ENCODE data around the gene CAMK2D. TPM values are rescaled to one million over a fixed set of nuclear protein-coding genes. Genes with fewer than 3 reads are reported as not detected.
"Not testable (repeated sequence)": the region's sequence is repeated elsewhere in the genome, so short reads cannot be mapped to it uniquely, and the experiment has no call there.

Gene CAMK2D
- total and polyA plus RNA-seq, 2 donors = 23.0 to 27.9 TPM

GRCh38 chr4:113732967-113733527, 28.5 kb downstream of the CAMK2D start:
- Histone ChIP-seq H3K4me1 (ENCODE audit: control insufficient read depth in 2 of 2, insufficient read depth in 2 of 2, low read length in 2 of 2) (no peaks in the 10 kb centered on the region), H3K27ac (ENCODE audit: low read depth in 1 of 2, low read length in 1 of 2) (no peak overlapping the region), H3K9me3 (ENCODE audit: control insufficient read depth in 2 of 2, insufficient read depth in 1 of 2, low read length in 1 of 2) (no peaks in the 10 kb centered on the region), H3K4me3 (ENCODE audit: low read length in 2 of 2) (no peak overlapping the region), H3K36me3 (ENCODE audit: control insufficient read depth in 2 of 2, insufficient read depth in 2 of 2, low read length in 1 of 2) (no peaks in the 10 kb centered on the region), H3K27me3 (ENCODE audit: control insufficient read depth in 2 of 2, insufficient read depth in 1 of 2, low read length in 1 of 2) (no peaks in the 10 kb centered on the region)
- DNase-seq (ENCODE audit: low read depth in 6 of 9, low spot score in 9 of 9) = no peak
- WGBS = 97% methylated on average over 1 of the region's 1 CpG

GRCh38 chr4:113730467-113731216, 30.9 kb downstream of the CAMK2D start:
- Histone ChIP-seq H3K4me1 (ENCODE audit: control insufficient read depth in 2 of 2, insufficient read depth in 2 of 2, low read length in 2 of 2) (no peaks in the 10 kb centered on the region), H3K27me3 (ENCODE audit: control insufficient read depth in 2 of 2, insufficient read depth in 1 of 2, low read length in 1 of 2) (no peaks in the 10 kb centered on the region), H3K4me3 (ENCODE audit: low read length in 2 of 2) (no peak overlapping the region), H3K9me3 (ENCODE audit: control insufficient read depth in 2 of 2, insufficient read depth in 1 of 2, low read length in 1 of 2) (no peaks in the 10 kb centered on the region), H3K36me3 (ENCODE audit: control insufficient read depth in 2 of 2, insufficient read depth in 2 of 2, low read length in 1 of 2) (no peaks in the 10 kb centered on the region), H3K27ac (ENCODE audit: low read depth in 1 of 2, low read length in 1 of 2) (no peak overlapping the region)
- 98% methylated on average over 2 of the region's 2 CpGs for WGBS
- no peak for DNase-seq (ENCODE audit: low read depth in 6 of 9, low spot score in 9 of 9)

GRCh38 chr4:113727802-113728201, 33.7 kb downstream of the CAMK2D start:
- H3K4me3 ChIP-seq (ENCODE audit: low read length in 2 of 2) = no peak overlapping the region
- H3K4me1 ChIP-seq (ENCODE audit: control insufficient read depth in 2 of 2, insufficient read depth in 2 of 2, low read length in 2 of 2) = no peaks in the 10 kb centered on the region
- no peak overlapping the region for H3K27ac ChIP-seq (ENCODE audit: low read depth in 1 of 2, low read length in 1 of 2)
- no peaks in the 10 kb centered on the region for H3K27me3 ChIP-seq (ENCODE audit: control insufficient read depth in 2 of 2, insufficient read depth in 1 of 2, low read length in 1 of 2)
- WGBS = 93% methylated on average over 1 of the region's 1 CpG
- DNase-seq (ENCODE audit: low read depth in 6 of 9, low spot score in 9 of 9) = no peak
- H3K36me3 ChIP-seq (ENCODE audit: control insufficient read depth in 2 of 2, insufficient read depth in 2 of 2, low read length in 1 of 2) = no peaks in the 10 kb centered on the region
- H3K9me3 ChIP-seq (ENCODE audit: control insufficient read depth in 2 of 2, insufficient read depth in 1 of 2, low read length in 1 of 2) = no peaks in the 10 kb centered on the region

GRCh38 chr4:113725963-113726362, 35.6 kb downstream of the CAMK2D start:
- WGBS = 92% methylated on average over 1 of the region's 1 CpG
- no peak overlapping the region for H3K4me3 ChIP-seq (ENCODE audit: low read length in 2 of 2)
- no peaks in the 10 kb centered on the region for H3K36me3 ChIP-seq (ENCODE audit: control insufficient read depth in 2 of 2, insufficient read depth in 2 of 2, low read length in 1 of 2)
- H3K27me3 ChIP-seq (ENCODE audit: control insufficient read depth in 2 of 2, insufficient read depth in 1 of 2, low read length in 1 of 2) = no peaks in the 10 kb centered on the region
- no peak for DNase-seq (ENCODE audit: low read depth in 6 of 9, low spot score in 9 of 9)
- no peaks in the 10 kb centered on the region for H3K4me1 ChIP-seq (ENCODE audit: control insufficient read depth in 2 of 2, insufficient read depth in 2 of 2, low read length in 2 of 2)
- H3K9me3 ChIP-seq (ENCODE audit: control insufficient read depth in 2 of 2, insufficient read depth in 1 of 2, low read length in 1 of 2) = no peaks in the 10 kb centered on the region
- no peak overlapping the region for H3K27ac ChIP-seq (ENCODE audit: low read depth in 1 of 2, low read length in 1 of 2)

- DNase-seq (ENCODE audit: low read depth in 6 of 9, low spot score in 9 of 9) = no peak
- WGBS = 91% methylated on average over 1 of the region's 1 CpG
- H3K4me1 ChIP-seq (ENCODE audit: control insufficient read depth in 2 of 2, insufficient read depth in 2 of 2, low read length in 2 of 2) = no peaks in the 10 kb centered on the region
- no peak overlapping the region for H3K4me3 ChIP-seq (ENCODE audit: low read length in 2 of 2)
- no peak overlapping the region for H3K27ac ChIP-seq (ENCODE audit: low read depth in 1 of 2, low read length in 1 of 2)
- no peaks in the 10 kb centered on the region for H3K9me3 ChIP-seq (ENCODE audit: control insufficient read depth in 2 of 2, insufficient read depth in 1 of 2, low read length in 1 of 2)
- no peaks in the 10 kb centered on the region for H3K27me3 ChIP-seq (ENCODE audit: control insufficient read depth in 2 of 2, insufficient read depth in 1 of 2, low read length in 1 of 2)
- H3K36me3 ChIP-seq (ENCODE audit: control insufficient read depth in 2 of 2, insufficient read depth in 2 of 2, low read length in 1 of 2) = no peaks in the 10 kb centered on the region
These were observed 43.3 kb downstream of the CAMK2D start for GRCh38 chr4:113718252-113718651.

- H3K27me3 ChIP-seq (ENCODE audit: control insufficient read depth in 2 of 2, insufficient read depth in 1 of 2, low read length in 1 of 2) = no peaks in the 10 kb centered on the region
- H3K9me3 ChIP-seq (ENCODE audit: control insufficient read depth in 2 of 2, insufficient read depth in 1 of 2, low read length in 1 of 2) = no peaks in the 10 kb centered on the region
- no peak overlapping the region for H3K4me3 ChIP-seq (ENCODE audit: low read length in 2 of 2)
- no peak for DNase-seq (ENCODE audit: low read depth in 6 of 9, low spot score in 9 of 9)
- WGBS = 99% methylated on average over 1 of the region's 1 CpG
- no peaks in the 10 kb centered on the region for H3K4me1 ChIP-seq (ENCODE audit: control insufficient read depth in 2 of 2, insufficient read depth in 2 of 2, low read length in 2 of 2)
- H3K36me3 ChIP-seq (ENCODE audit: control insufficient read depth in 2 of 2, insufficient read depth in 2 of 2, low read length in 1 of 2) = no peaks in the 10 kb centered on the region
- no peak overlapping the region for H3K27ac ChIP-seq (ENCODE audit: low read depth in 1 of 2, low read length in 1 of 2)
These were observed 49.5 kb downstream of the CAMK2D start for GRCh38 chr4:113711883-113712662.

GRCh38 chr4:113708250-113708649, 53.3 kb downstream of the CAMK2D start:
- Histone ChIP-seq H3K27me3 (ENCODE audit: control insufficient read depth in 2 of 2, insufficient read depth in 1 of 2, low read length in 1 of 2) (no peaks in the 10 kb centered on the region), H3K4me3 (ENCODE audit: low read length in 2 of 2) (no peak overlapping the region), H3K4me1 (ENCODE audit: control insufficient read depth in 2 of 2, insufficient read depth in 2 of 2, low read length in 2 of 2) (no peaks in the 10 kb centered on the region), H3K36me3 (ENCODE audit: control insufficient read depth in 2 of 2, insufficient read depth in 2 of 2, low read length in 1 of 2) (no peaks in the 10 kb centered on the region), H3K27ac (ENCODE audit: low read depth in 1 of 2, low read length in 1 of 2) (no peak overlapping the region), H3K9me3 (ENCODE audit: control insufficient read depth in 2 of 2, insufficient read depth in 1 of 2, low read length in 1 of 2) (no peaks in the 10 kb centered on the region)
- DNase-seq (ENCODE audit: low read depth in 6 of 9, low spot score in 9 of 9) = no peak
- 71% methylated on average over 1 of the region's 1 CpG for WGBS

- DNase-seq (ENCODE audit: low read depth in 6 of 9, low spot score in 9 of 9) = no peak
- WGBS = 97% methylated on average over 2 of the region's 2 CpGs
These were observed 54.5 kb downstream of the CAMK2D start for GRCh38 chr4:113707048-113707447.

GRCh38 chr4:113705097-113705496, 56.4 kb downstream of the CAMK2D start:
- H3K4me3 ChIP-seq (ENCODE audit: low read length in 2 of 2); H3K36me3 ChIP-seq (ENCODE audit: control insufficient read depth in 2 of 2, insufficient read depth in 2 of 2, low read length in 1 of 2); H3K4me1 ChIP-seq (ENCODE audit: control insufficient read depth in 2 of 2, insufficient read depth in 2 of 2, low read length in 2 of 2); DNase-seq (ENCODE audit: low read depth in 6 of 9, low spot score in 9 of 9); H3K9me3 ChIP-seq (ENCODE audit: control insufficient read depth in 2 of 2, insufficient read depth in 1 of 2, low read length in 1 of 2); H3K27me3 ChIP-seq (ENCODE audit: control insufficient read depth in 2 of 2, insufficient read depth in 1 of 2, low read length in 1 of 2); H3K27ac ChIP-seq (ENCODE audit: low read depth in 1 of 2, low read length in 1 of 2): not testable (repeated sequence)
- 96% methylated on average over 6 of the region's 6 CpGs for WGBS

More at GRCh38 chr4:113707048-113707447, 54.5 kb downstream of the CAMK2D start:
- Histone ChIP-seq H3K4me1 (ENCODE audit: control insufficient read depth in 2 of 2, insufficient read depth in 2 of 2, low read length in 2 of 2) (no peaks in the 10 kb centered on the region), H3K9me3 (ENCODE audit: control insufficient read depth in 2 of 2, insufficient read depth in 1 of 2, low read length in 1 of 2) (no peaks in the 10 kb centered on the region), H3K36me3 (ENCODE audit: control insufficient read depth in 2 of 2, insufficient read depth in 2 of 2, low read length in 1 of 2) (no peaks in the 10 kb centered on the region), H3K27me3 (ENCODE audit: control insufficient read depth in 2 of 2, insufficient read depth in 1 of 2, low read length in 1 of 2) (no peaks in the 10 kb centered on the region), H3K27ac (ENCODE audit: low read depth in 1 of 2, low read length in 1 of 2) (no peak overlapping the region), H3K4me3 (ENCODE audit: low read length in 2 of 2) (no peak overlapping the region)
